B cell (primary cell): ENCODE measurements around the gene EPHB1. TPM values are rescaled to one million over a fixed set of nuclear protein-coding genes. Genes with fewer than 3 reads are reported as not detected.

Experiments
- ATAC-seq: fragments of 200-7000 bp; cut with Tn5 transposase; one replicate; pipeline ENCODE4 v1.10.0; 2021; ENCODE audit warnings: low read depth, mild to moderate bottlenecking, moderate number of reproducible peaks, moderate library complexity
- CTCF ChIA-PET: fragments of 350-600 bp; sonication (Branson Sonifier 250); formaldehyde crosslinking; loops from one replicate; lab custom pipeline; 2021; ENCODE audit warnings: antibody characterized with exemption, inconsistent platforms; lab: Charles Lee
- POLR2A ChIA-PET: fragments of 350-600 bp; sonication (Branson Sonifier 250); formaldehyde crosslinking; loops from one replicate; lab custom pipeline; 2021; ENCODE audit warnings: antibody characterized with exemption; lab: Charles Lee
- DNase-seq: peaks from one replicate; pipeline ENCODE4 v3.0.0; 2013
- H2AFZ ChIP-seq: 2 replicates; pipeline ENCODE4 v1.6.1; 2012; ENCODE audit warnings: mild to moderate bottlenecking, low read depth, low read length; ENCODE audit not compliant: insufficient read depth, poor library complexity, severe bottlenecking
- H3K27ac ChIP-seq, 2 donors: 1 replicate in 1 of 2; 2 replicates in 1 of 2; pipeline ENCODE4 v1.5.1; 2012 to 2013; ENCODE audit warnings: low read length in 2 of 2, mild to moderate bottlenecking in 2 of 2, moderate library complexity in 1 of 2
- H3K27me3 ChIP-seq, 4 experiments: fragments of 200-600 bp in 1 of 4; sonication (generic) in 1 of 4; replicated peaks in 1 of 4; 1 replicate in 2 of 4; 2 replicates in 2 of 4; pipeline versions ENCODE4 v1.6.1 to v1.7.0; 2013 to 2016; ENCODE audit warnings: low read length in 3 of 4, mild to moderate bottlenecking in 2 of 4, mixed read lengths in 1 of 4, moderate library complexity in 1 of 4; ENCODE audit not compliant: insufficient read depth in 4 of 4, control insufficient read depth in 3 of 4; ENCODE audit errors: control extremely low read depth in 1 of 4
- H3K36me3 ChIP-seq, 2 experiments: replicated peaks in 1 of 2; 1 replicate in 1 of 2; 2 replicates in 1 of 2; pipeline versions ENCODE4 v1.6.1 to v1.7.1; 2013; ENCODE audit warnings: low read length in 1 of 2; ENCODE audit not compliant: insufficient read depth in 2 of 2, control insufficient read depth in 1 of 2; ENCODE audit errors: control extremely low read depth in 1 of 2, extremely low read depth in 1 of 2
- H3K4me1 ChIP-seq, 2 donors: fragments of 200-600 bp in 1 of 2; sonication (generic) in 1 of 2; 1 replicate in 1 of 2; 2 replicates in 1 of 2; pipeline versions ENCODE4 v1.5.1 to v1.6.1; 2013 to 2017; ENCODE audit warnings: low read length in 2 of 2; ENCODE audit not compliant: control insufficient read depth in 2 of 2, insufficient read depth in 2 of 2
- H3K4me2 ChIP-seq: replicated peaks from 2 replicates; pipeline ENCODE3; 2012; ENCODE audit warnings: mild to moderate bottlenecking, low read depth, low read length; ENCODE audit not compliant: poor library complexity, severe bottlenecking
- H3K4me3 ChIP-seq, 5 experiments: fragments of 200-600 bp in 1 of 5; sonication (generic) in 1 of 5; 1 replicate in 3 of 5; 2 replicates in 2 of 5; pipeline versions ENCODE4 v1.5.1 to v1.7.0; 2011 to 2016; ENCODE audit warnings: low read length in 4 of 5, mild to moderate bottlenecking in 4 of 5, low read depth in 2 of 5, control low read depth in 1 of 5, moderate library complexity in 1 of 5; ENCODE audit not compliant: insufficient read depth in 1 of 5; ENCODE audit errors: control extremely low read depth in 1 of 5, extremely low read depth in 1 of 5
- H3K79me2 ChIP-seq: fragments of 200-600 bp; sonication (generic); one replicate; pipeline ENCODE4 v1.6.0; 2016; ENCODE audit warnings: low read length; ENCODE audit not compliant: control insufficient read depth, insufficient read depth
- H3K9ac ChIP-seq: fragments of 200-600 bp; sonication (generic); 2 replicates; pipeline ENCODE4 v1.6.1; 2017; ENCODE audit warnings: mild to moderate bottlenecking, low read length, moderate library complexity
- H3K9me3 ChIP-seq, 3 donors: one replicate each; pipeline versions ENCODE4 v1.6.1 to v1.7.1; 2013; ENCODE audit warnings: low read length in 2 of 3; ENCODE audit not compliant: control insufficient read depth in 2 of 3, insufficient read depth in 1 of 3; ENCODE audit errors: control extremely low read depth in 1 of 3
- H4K20me1 ChIP-seq: 2 replicates; pipeline ENCODE4 v1.6.0; 2012; ENCODE audit warnings: mild to moderate bottlenecking, low read length; ENCODE audit not compliant: insufficient read depth, control insufficient read depth, poor library complexity, severe bottlenecking
- H3K27ac Mint-ChIP-seq: one replicate; pipeline ENCODE4 v1.8.0; 2021; ENCODE audit warnings: mixed read lengths
- H3K27me3 Mint-ChIP-seq: one replicate; pipeline ENCODE4 v1.8.0; 2021; ENCODE audit warnings: mixed read lengths
- H3K4me1 Mint-ChIP-seq: one replicate; pipeline ENCODE4 v1.8.0; 2021; ENCODE audit warnings: mixed read lengths
- H3K4me3 Mint-ChIP-seq: one replicate; pipeline ENCODE4 v1.8.0; 2021; ENCODE audit warnings: mixed read lengths
- H3K9me3 Mint-ChIP-seq: one replicate; pipeline ENCODE4 v1.8.0; 2022; ENCODE audit warnings: mixed read lengths; ENCODE audit not compliant: insufficient read depth
- CTCF ChIP-seq: fragments of 200-600 bp; IDR thresholded peaks from one replicate; pipeline ENCODE4 v1.8.0; 2022; ENCODE audit warnings: antibody characterized with exemption, mild to moderate bottlenecking
- EZH2 ChIP-seq: IDR thresholded peaks from 2 replicates; pipeline ENCODE4 v1.6.1; 2012; ENCODE audit warnings: borderline replicate concordance, low read depth, mild to moderate bottlenecking, moderate library complexity, low read length; ENCODE audit not compliant: insufficient read depth, poor library complexity, severe bottlenecking
- WGBS: methylation state at CpG from one replicate; pipeline ENCODE4 v1.1.5; 2013; ENCODE audit warnings: missing lambda C conversion rate; ENCODE audit not compliant: insufficient coverage; 5-methylcytosine and 5-hydroxymethylcytosine counted together
- intact Hi-C: fragments of 100-400 bp; cut with micrococcal nuclease; formaldehyde crosslinking; loops from one replicate; pipeline ENCODE4 v1.10.0; 2022
- polyA plus RNA-seq: library from polyadenylated mRNA; depleted of rRNA; stranded (reverse); fragments of >200 nt; gene quantifications from 2 replicates; pipeline ENCODE4 v1.2.3, GENCODE V29; 2012
- total RNA-seq, 2 donors: library from RNA; stranded (reverse); fragments of 120-200 nt in 1 of 2; gene quantifications; 1 replicate in 1 of 2; 2 replicates in 1 of 2; pipeline versions ENCODE4 v1.2.3 to v1.2.4, GENCODE V29; 2013 to 2022

EPHB1 gene
- total and polyA plus RNA-seq, 2 donors (not counting 1 experiment from before 2014, with no cell fraction given) = 0.01 TPM; not detected in 1

GRCh38 chr3:134820994-134821393 is 25.9 kb downstream of the EPHB1 start:
- ChIA-PET POLR2A (no interaction called here), CTCF (no interaction called here)
- Histone ChIP-seq H3K36me3 (no peaks in the 10 kb centered on the region), H3K9ac (no peak overlapping the region), H4K20me1 (no peaks in the 10 kb centered on the region), H3K4me2 (no peak overlapping the region), H3K9me3 (no peaks in the 10 kb centered on the region), H2AFZ (no peak overlapping the region), H3K27me3 (peaks cover 0 to 11% (median 0%) of the 10 kb centered on the region in 4 experiments), H3K4me1 (no peaks in the 10 kb centered on the region), H3K4me3 (no peak overlapping the region), H3K79me2 (no peaks in the 10 kb centered on the region), H3K27ac (no peak overlapping the region)
- Mint-ChIP-seq H3K9me3 (no peaks in the 10 kb centered on the region), H3K4me1 (no peaks in the 10 kb centered on the region), H3K27me3 (peaks cover 5% of the 10 kb centered on the region), H3K4me3 (no peak overlapping the region), H3K27ac (no peak overlapping the region)
- intact Hi-C loops = no loop called here
- WGBS = no CpG with 5 or more reads among the region's 1 CpG
- DNase-seq (no peak), ATAC-seq (no peak)
- no peak for TF ChIP-seq EZH2
- TF ChIP-seq CTCF = no peak

- H3K36me3 ChIP-seq = no peaks in the 10 kb centered on the region
- DNase-seq = no peak
- H3K79me2 ChIP-seq = no peaks in the 10 kb centered on the region
- H3K9ac ChIP-seq = no peak overlapping the region
- Mint-ChIP-seq H3K4me1 (no peaks in the 10 kb centered on the region), H3K27me3 (peaks cover 5% of the 10 kb centered on the region), H3K4me3 (no peak overlapping the region), H3K9me3 (no peaks in the 10 kb centered on the region), H3K27ac (no peak overlapping the region)
- H3K27me3 ChIP-seq = peaks cover 0 to 11% (median 0%) of the 10 kb centered on the region in 4 experiments
- TF ChIP-seq EZH2 (no peak), CTCF (no peak)
- H2AFZ ChIP-seq = no peak overlapping the region
- no peak for ATAC-seq
- intact Hi-C loops = no loop called here
- H4K20me1 ChIP-seq = no peaks in the 10 kb centered on the region
- no peaks in the 10 kb centered on the region for H3K9me3 ChIP-seq
- 71% methylated on average over 1 of the region's 4 CpGs for WGBS
- H3K4me2 ChIP-seq = no peak overlapping the region
- H3K4me1 ChIP-seq = no peaks in the 10 kb centered on the region
- ChIA-PET CTCF (interaction anchor here (0.6 kb wide), 1 partner anchor 350 kb away, joined by 7 read pairs; no protein-coding TSS in a partner anchor), POLR2A (no interaction called here)
- H3K4me3 ChIP-seq = no peak overlapping the region
- H3K27ac ChIP-seq = no peak overlapping the region
Observed at GRCh38 chr3:134822090-134822489, 27.0 kb downstream of the EPHB1 start.
